ENCODE data around the gene PTPRM. TPM values are rescaled to one million over a fixed set of nuclear protein-coding genes. Genes with fewer than 3 reads are reported as not detected.

Gene PTPRM
- total and polyA plus RNA-seq, 2 donors (not counting 3 experiments of a cell fraction or from before 2014, with no cell fraction given): 37.4 to 43.7 TPM

- Histone ChIP-seq H3K4me3 (replicated peaks in 1 of 3; ENCODE audit: insufficient read depth in 1 of 3, low read depth in 1 of 3, low read length in 3 of 3) (no peak overlapping the region), H3K27ac (ENCODE audit: insufficient read depth, low read depth, low read length) (no peak overlapping the region), H3K36me3 (ENCODE audit: control insufficient read depth in 2 of 2, extremely low read depth in 1 of 2, insufficient read depth in 2 of 2, low read length in 2 of 2) (no peaks in the 10 kb centered on the region), H4K20me1 (replicated peaks; ENCODE audit: control insufficient read depth, extremely low read depth, insufficient read depth, low read length) (no peaks in the 10 kb centered on the region), H3K9me3 (replicated peaks; ENCODE audit: control insufficient read depth, insufficient read depth, low read length) (no peaks in the 10 kb centered on the region), H2AFZ (ENCODE audit: low read depth, low read length) (no peak overlapping the region), H3K9me1 (replicated peaks; ENCODE audit: control insufficient read depth, extremely low read depth, insufficient read depth, low read length) (no peaks in the 10 kb centered on the region), H3K27me3 (ENCODE audit: control insufficient read depth in 2 of 2, insufficient read depth in 2 of 2, low read length in 2 of 2) (no peaks in the 10 kb centered on the region), H3K4me1 (ENCODE audit: control insufficient read depth, extremely low read depth, insufficient read depth, low read length) (peaks cover 6% of the 10 kb centered on the region), H3K4me2 (ENCODE audit: insufficient read depth, low read length) (no peak overlapping the region), H3K79me2 (ENCODE audit: control insufficient read depth, insufficient read depth, low read length) (no peaks in the 10 kb centered on the region), H3K9ac (replicated peaks; ENCODE audit: extremely low read depth, insufficient read depth, low read length) (no peak overlapping the region)
- no peak for TF ChIP-seq MYC (IDR thresholded peaks at IDR 0.05; ENCODE audit: low read depth, low read length)
- peak; percentile 55 for TF ChIP-seq GATA2 (IDR thresholded peaks at IDR 0.05; ENCODE audit: insufficient read depth, insufficient read length, low read depth, low read length)
- no peak for TF ChIP-seq FOS (IDR thresholded peaks at IDR 0.05; ENCODE audit: borderline replicate concordance, insufficient read depth, low read length)
- no peak for TF ChIP-seq POLR2AphosphoS5 (IDR thresholded peaks at IDR 0.05; ENCODE audit: insufficient read depth, low read depth, low read length)
- TF ChIP-seq CTCF (IDR thresholded peaks at IDR 0.05; ENCODE audit: extremely low read depth in 1 of 2, insufficient read depth in 1 of 2, low read depth in 1 of 2, low read length in 2 of 2): no peak
- DNase-seq (ENCODE audit: low read depth, low spot score) (no peak), FAIRE-seq (no peak)
- ChIA-PET POLR2A (no interaction called here), CTCF (interaction anchor here (0.6 to 1.1 kb wide), 2 partner anchors 25 to 57 kb away, joined by 3 to 4 read pairs; no protein-coding TSS in a partner anchor)
- intact Hi-C loops (cut with micrococcal nuclease) (no loop called here), dilution Hi-C loops (cut with MboI; ENCODE audit: extremely low pct_ligation_motif_present, low sequenced_read_pairs) (no loop called here)
- no TSS peak for BruUV-seq (replicated peaks)
These were observed 881.0 kb downstream of the PTPRM start for GRCh38 chr18:8448130-8448529.

- H3K9me3 ChIP-seq (replicated peaks; ENCODE audit: control insufficient read depth, insufficient read depth, low read length): no peaks in the 10 kb centered on the region
- H3K27me3 ChIP-seq (ENCODE audit: control insufficient read depth in 2 of 2, insufficient read depth in 2 of 2, low read length in 2 of 2): no peaks in the 10 kb centered on the region
- H2AFZ ChIP-seq (ENCODE audit: low read depth, low read length): no peak overlapping the region
- H4K20me1 ChIP-seq (replicated peaks; ENCODE audit: control insufficient read depth, extremely low read depth, insufficient read depth, low read length): no peaks in the 10 kb centered on the region
- intact Hi-C loops (cut with micrococcal nuclease) (no loop called here), dilution Hi-C loops (cut with MboI; ENCODE audit: extremely low pct_ligation_motif_present, low sequenced_read_pairs) (no loop called here)
- H3K9ac ChIP-seq (replicated peaks; ENCODE audit: extremely low read depth, insufficient read depth, low read length): no peak overlapping the region
- H3K4me3 ChIP-seq (replicated peaks in 1 of 3; ENCODE audit: insufficient read depth in 1 of 3, low read depth in 1 of 3, low read length in 3 of 3): no peak overlapping the region
- no peaks in the 10 kb centered on the region for H3K9me1 ChIP-seq (replicated peaks; ENCODE audit: control insufficient read depth, extremely low read depth, insufficient read depth, low read length)
- no peak overlapping the region for H3K4me2 ChIP-seq (ENCODE audit: insufficient read depth, low read length)
- FAIRE-seq (no peak), DNase-seq (ENCODE audit: low read depth, low spot score) (no peak)
- peaks cover 6% of the 10 kb centered on the region for H3K4me1 ChIP-seq (ENCODE audit: control insufficient read depth, extremely low read depth, insufficient read depth, low read length)
- no TSS peak for BruUV-seq (replicated peaks)
- ChIA-PET CTCF (interaction anchor here (1.7 kb wide), 1 partner anchor 28 kb away, joined by 5 read pairs; no protein-coding TSS in a partner anchor), POLR2A (no interaction called here)
- no peaks in the 10 kb centered on the region for H3K79me2 ChIP-seq (ENCODE audit: control insufficient read depth, insufficient read depth, low read length)
- no peak overlapping the region for H3K27ac ChIP-seq (ENCODE audit: insufficient read depth, low read depth, low read length)
- H3K36me3 ChIP-seq (ENCODE audit: control insufficient read depth in 2 of 2, extremely low read depth in 1 of 2, insufficient read depth in 2 of 2, low read length in 2 of 2): no peaks in the 10 kb centered on the region
- TF ChIP-seq CTCF (IDR thresholded peaks at IDR 0.05; ENCODE audit: extremely low read depth in 1 of 2, insufficient read depth in 1 of 2, low read depth in 1 of 2, low read length in 2 of 2) (peak; percentile 55 to 56), EZH2 (IDR thresholded peaks at IDR 0.05; ENCODE audit: borderline replicate concordance, low read depth, low read length, severe bottlenecking) (no peak)
These were observed 882.9 kb downstream of the PTPRM start for GRCh38 chr18:8450013-8450412.

All from endothelial cell of umbilical vein (primary cell).